GF-D8 (cell line): ENCODE measurements around the gene B4GALT3.

Experiments
- DNase-seq: peaks from one replicate; lab custom pipeline; 2025; lab: John Stamatoyannopoulos, UW

The B4GALT3 gene

GRCh38 chr1:161128591-161129420 lies 48.5 kb downstream of the B4GALT3 start:
- DNase-seq, result no peak

GRCh38 chr1:161127649-161128048 lies 49.7 kb downstream of the B4GALT3 start:
- DNase-seq, result peak; percentile 89

DNA sequence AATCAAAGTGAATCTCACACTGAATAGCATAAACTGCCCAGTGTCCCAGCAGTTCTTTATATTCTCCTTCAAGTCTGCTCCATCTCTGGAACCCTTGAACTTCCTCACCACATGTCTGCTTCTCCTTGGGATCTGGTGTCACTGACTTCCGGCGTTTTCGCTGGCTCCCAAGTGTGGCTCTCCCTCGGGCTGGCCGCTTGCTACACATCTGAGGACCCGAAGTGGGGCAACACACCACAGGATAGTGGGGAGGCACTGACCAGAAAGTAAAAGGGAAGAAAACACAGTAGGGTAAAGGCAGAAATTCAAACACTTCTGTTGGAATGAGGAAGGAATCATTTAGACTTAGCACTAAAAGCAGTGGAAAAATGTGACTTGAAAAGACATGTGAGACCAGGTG lies 54.3 kb downstream of the B4GALT3 start:
- no peak for DNase-seq

- peak; percentile 13 for DNase-seq
Measured at GRCh38 chr1:161121834-161122233, 55.5 kb downstream of the B4GALT3 start.
